Measurements from ENCODE around the gene SGCD. TPM values are rescaled to one million over a fixed set of nuclear protein-coding genes. Genes with fewer than 3 reads are reported as not detected.

SGCD gene
- polyA plus RNA-seq, 1 experiment = 17.0 TPM

GRCh38 chr5:156329171-156329611, 2.2 kb downstream of the SGCD start:
- H3K4me3 ChIP-seq (ENCODE audit: low read depth, low read length) = peak overlapping the region; percentile 12; the same call in 1 of the 2 replicates
- POLR2A ChIA-PET = interaction anchor here (0.7 kb wide), 1 partner anchor 39 kb away, joined by 4 read pairs; no protein-coding TSS in a partner anchor
- H3K36me3 ChIP-seq (ENCODE audit: control insufficient read depth, insufficient read depth, low read length) = no peaks in the 10 kb centered on the region
- no peak for TF ChIP-seq CTCF (IDR thresholded peaks at IDR 0.05; ENCODE audit: insufficient read depth, low read depth, low read length)
- no peaks in the 10 kb centered on the region for H3K27me3 ChIP-seq (ENCODE audit: control insufficient read depth, insufficient read depth, low read length)
- CTCF ChIA-PET = interaction anchor here (0.8 to 1.9 kb wide), 2 partner anchors 19 to 495 kb away, joined by 3 to 4 read pairs; no protein-coding TSS in a partner anchor
- no peak for DNase-seq (ENCODE audit: low read depth)

GRCh38 chr5:156330141-156330870, 3.3 kb downstream of the SGCD start:
- ChIA-PET POLR2A (no interaction called here), CTCF (no interaction called here)
- DNase-seq (ENCODE audit: low read depth) = no peak

GRCh38 chr5:156331181-156331580, 4.2 kb downstream of the SGCD start:
- H3K27me3 ChIP-seq (ENCODE audit: control insufficient read depth, insufficient read depth, low read length) = no peaks in the 10 kb centered on the region
- CTCF ChIA-PET = no interaction called here
- H3K36me3 ChIP-seq (ENCODE audit: control insufficient read depth, insufficient read depth, low read length) = no peaks in the 10 kb centered on the region
- H3K4me3 ChIP-seq (ENCODE audit: low read depth, low read length) = no peak overlapping the region
- POLR2A ChIA-PET = interaction anchor here (0.7 kb wide), 1 partner anchor 251 kb away, joined by 3 read pairs; no protein-coding TSS in a partner anchor
- DNase-seq (ENCODE audit: low read depth) = no peak
- no peak for TF ChIP-seq CTCF (IDR thresholded peaks at IDR 0.05; ENCODE audit: insufficient read depth, low read depth, low read length)

More at GRCh38 chr5:156330141-156330870, 3.3 kb downstream of the SGCD start:
- no peak for TF ChIP-seq CTCF (IDR thresholded peaks at IDR 0.05; ENCODE audit: insufficient read depth, low read depth, low read length)
- Histone ChIP-seq H3K27me3 (ENCODE audit: control insufficient read depth, insufficient read depth, low read length) (no peaks in the 10 kb centered on the region), H3K4me3 (ENCODE audit: low read depth, low read length) (no peak overlapping the region), H3K36me3 (ENCODE audit: control insufficient read depth, insufficient read depth, low read length) (no peaks in the 10 kb centered on the region)

GRCh38 chr5:156331845-156332244, 4.9 kb downstream of the SGCD start:
- no peak for TF ChIP-seq CTCF (IDR thresholded peaks at IDR 0.05; ENCODE audit: insufficient read depth, low read depth, low read length)
- no peaks in the 10 kb centered on the region for H3K27me3 ChIP-seq (ENCODE audit: control insufficient read depth, insufficient read depth, low read length)
- H3K4me3 ChIP-seq (ENCODE audit: low read depth, low read length) = no peak overlapping the region
- POLR2A ChIA-PET = interaction anchor here (0.7 kb wide), 1 partner anchor 251 kb away, joined by 3 read pairs; no protein-coding TSS in a partner anchor
- CTCF ChIA-PET = no interaction called here
- no peak for DNase-seq (ENCODE audit: low read depth)
- H3K36me3 ChIP-seq (ENCODE audit: control insufficient read depth, insufficient read depth, low read length) = no peaks in the 10 kb centered on the region

- CTCF ChIA-PET = interaction anchor here (1.2 kb wide), 1 partner anchor 25 kb away, joined by 3 read pairs; no protein-coding TSS in a partner anchor
- POLR2A ChIA-PET = no interaction called here
- Histone ChIP-seq H3K27me3 (ENCODE audit: control insufficient read depth, insufficient read depth, low read length) (no peaks in the 10 kb centered on the region), H3K4me3 (ENCODE audit: low read depth, low read length) (no peak overlapping the region), H3K36me3 (ENCODE audit: control insufficient read depth, insufficient read depth, low read length) (no peaks in the 10 kb centered on the region)
- DNase-seq (ENCODE audit: low read depth) = no peak
- no peak for TF ChIP-seq CTCF (IDR thresholded peaks at IDR 0.05; ENCODE audit: insufficient read depth, low read depth, low read length)
Measured at GRCh38 chr5:156332245-156332644, 5.3 kb downstream of the SGCD start.

Measured in BJ (cell line).